Spleen (tissue), 7 donors: ENCODE measurements around the gene CSK.

Experiments used
- CTCF ChIP-seq, 11 experiments: fragments of 200-600 bp in 7 of 11; fragments of 450-650 bp in 4 of 11; sonication (generic) in 4 of 11; IDR thresholded peaks in 8 of 11; conservative IDR thresholded peaks in 3 of 11; 1 replicate in 7 of 11; 2 replicates in 4 of 11; pipeline versions ENCODE4 v1.4.0 to v1.8.0; 2016 to 2021; ENCODE audit warnings: antibody characterized with exemption in 11 of 11, inconsistent platforms in 4 of 11, mild to moderate bottlenecking in 1 of 11
- POLR2A ChIP-seq, 3 donors: fragments of 450-650 bp; IDR thresholded peaks; one replicate each; pipeline ENCODE4 v1.5.1; 2017; ENCODE audit warnings: antibody characterized with exemption in 3 of 3, mild to moderate bottlenecking in 1 of 3
- POLR2AphosphoS5 ChIP-seq, 3 donors: sonication (generic); formaldehyde crosslinking; IDR thresholded peaks; one replicate each; pipeline ENCODE4 v1.5.1; 2017; ENCODE audit warnings: antibody characterized with exemption in 3 of 3
- donor health status: DM: no; HTN: no; CAD: no; lungs with moderate emphysema.
- donor health status: DM: no; HTN: no; CAD: no.
- donor health status: DM: no; HTN: no; CAD: no.

- no peak for TF ChIP-seq POLR2AphosphoS5 (IDR thresholded peaks at IDR 0.05)
- TF ChIP-seq POLR2A (IDR thresholded peaks at IDR 0.05) = no peak
- no peak for TF ChIP-seq CTCF (IDR thresholded peaks at IDR 0.05 in 8 of 11, conservative IDR thresholded peaks at IDR 0.05 in 3 of 11)
Observed at GRCh38 chr15:74749832-74750231, 32.0 kb upstream of the CSK start.
